ENCODE measurements around the gene SEMA4B.

Gene SEMA4B

DNA sequence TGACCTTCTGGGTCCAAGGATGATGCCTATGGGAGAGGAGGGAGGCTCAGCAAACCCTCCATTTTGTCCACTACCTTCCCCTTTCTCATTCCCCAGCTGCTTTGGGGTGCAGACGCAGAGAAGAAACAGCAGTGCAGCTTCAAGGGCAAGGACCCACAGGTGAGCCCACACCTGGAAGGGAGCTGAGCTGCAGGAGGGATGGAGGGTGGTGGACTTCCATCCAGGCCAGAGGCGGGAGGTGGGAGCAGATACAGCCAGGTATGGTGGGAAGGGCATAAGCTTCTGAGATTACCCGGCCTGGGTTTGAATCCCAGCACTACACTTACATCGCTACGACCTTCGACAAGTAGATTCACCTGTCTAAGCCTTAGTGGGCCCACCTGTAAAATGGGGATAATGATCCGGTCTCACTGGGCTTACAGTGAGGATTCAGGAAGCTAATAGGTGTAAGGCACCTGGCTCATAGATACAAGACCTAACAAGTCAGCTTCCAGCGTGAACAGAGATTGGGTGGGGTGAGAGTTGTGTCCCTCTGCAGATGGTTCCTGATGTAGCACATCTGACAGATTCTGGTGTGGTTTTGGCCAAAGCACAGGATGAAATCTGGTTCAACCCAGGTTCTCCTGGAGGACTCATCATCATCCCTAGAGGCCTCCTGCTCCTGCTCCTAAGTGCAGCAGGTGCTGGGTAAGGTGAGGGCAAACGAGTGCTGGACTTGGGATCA lies 16.7 kb downstream of the SEMA4B start:
- no peak overlapping the region for H3K27ac ChIP-seq
- TF ChIP-seq, protein P1, sequence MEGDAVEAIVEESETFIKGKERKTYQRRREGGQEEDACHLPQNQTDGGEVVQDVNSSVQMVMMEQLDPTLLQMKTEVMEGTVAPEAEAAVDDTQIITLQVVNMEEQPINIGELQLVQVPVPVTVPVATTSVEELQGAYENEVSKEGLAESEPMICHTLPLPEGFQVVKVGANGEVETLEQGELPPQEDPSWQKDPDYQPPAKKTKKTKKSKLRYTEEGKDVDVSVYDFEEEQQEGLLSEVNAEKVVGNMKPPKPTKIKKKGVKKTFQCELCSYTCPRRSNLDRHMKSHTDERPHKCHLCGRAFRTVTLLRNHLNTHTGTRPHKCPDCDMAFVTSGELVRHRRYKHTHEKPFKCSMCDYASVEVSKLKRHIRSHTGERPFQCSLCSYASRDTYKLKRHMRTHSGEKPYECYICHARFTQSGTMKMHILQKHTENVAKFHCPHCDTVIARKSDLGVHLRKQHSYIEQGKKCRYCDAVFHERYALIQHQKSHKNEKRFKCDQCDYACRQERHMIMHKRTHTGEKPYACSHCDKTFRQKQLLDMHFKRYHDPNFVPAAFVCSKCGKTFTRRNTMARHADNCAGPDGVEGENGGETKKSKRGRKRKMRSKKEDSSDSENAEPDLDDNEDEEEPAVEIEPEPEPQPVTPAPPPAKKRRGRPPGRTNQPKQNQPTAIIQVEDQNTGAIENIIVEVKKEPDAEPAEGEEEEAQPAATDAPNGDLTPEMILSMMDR (conservative IDR thresholded peaks at IDR 0.05): no peak

DNA sequence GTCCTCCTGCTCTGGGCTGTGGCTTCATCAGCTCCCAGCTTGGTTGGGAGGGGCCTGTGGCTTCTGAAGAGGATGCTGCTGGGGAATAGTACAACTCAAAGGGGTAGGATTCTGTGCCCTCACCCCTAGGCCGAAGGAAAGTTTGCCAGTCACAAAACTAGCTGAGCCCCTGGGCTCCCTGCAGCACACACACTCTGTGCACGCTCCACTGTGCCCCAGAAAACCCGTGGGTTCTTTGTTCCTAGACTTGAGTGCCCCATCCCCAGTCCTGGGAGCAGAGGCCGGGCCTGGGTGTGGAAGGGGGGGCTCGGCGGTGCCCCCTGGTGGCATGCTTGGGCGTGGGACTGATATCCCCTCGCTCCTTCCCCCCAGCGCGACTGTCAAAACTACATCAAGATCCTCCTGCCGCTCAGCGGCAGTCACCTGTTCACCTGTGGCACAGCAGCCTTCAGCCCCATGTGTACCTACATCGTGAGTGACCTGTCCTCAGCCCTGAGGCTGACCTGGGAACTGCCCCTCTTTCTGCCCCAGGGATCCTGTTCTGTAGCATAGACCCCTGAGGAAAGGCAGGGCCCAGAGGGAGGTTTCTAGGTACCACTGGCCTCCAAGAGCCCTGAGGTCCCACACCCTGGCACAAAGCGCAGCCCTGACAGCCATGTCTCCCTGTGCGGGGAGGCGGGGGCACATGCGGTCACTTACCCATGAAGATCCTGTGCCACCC lies 18.5 kb downstream of the SEMA4B start:
- peak overlapping the region; percentile 67; the same call in 1 of the 2 replicates for H3K27ac ChIP-seq

DNA sequence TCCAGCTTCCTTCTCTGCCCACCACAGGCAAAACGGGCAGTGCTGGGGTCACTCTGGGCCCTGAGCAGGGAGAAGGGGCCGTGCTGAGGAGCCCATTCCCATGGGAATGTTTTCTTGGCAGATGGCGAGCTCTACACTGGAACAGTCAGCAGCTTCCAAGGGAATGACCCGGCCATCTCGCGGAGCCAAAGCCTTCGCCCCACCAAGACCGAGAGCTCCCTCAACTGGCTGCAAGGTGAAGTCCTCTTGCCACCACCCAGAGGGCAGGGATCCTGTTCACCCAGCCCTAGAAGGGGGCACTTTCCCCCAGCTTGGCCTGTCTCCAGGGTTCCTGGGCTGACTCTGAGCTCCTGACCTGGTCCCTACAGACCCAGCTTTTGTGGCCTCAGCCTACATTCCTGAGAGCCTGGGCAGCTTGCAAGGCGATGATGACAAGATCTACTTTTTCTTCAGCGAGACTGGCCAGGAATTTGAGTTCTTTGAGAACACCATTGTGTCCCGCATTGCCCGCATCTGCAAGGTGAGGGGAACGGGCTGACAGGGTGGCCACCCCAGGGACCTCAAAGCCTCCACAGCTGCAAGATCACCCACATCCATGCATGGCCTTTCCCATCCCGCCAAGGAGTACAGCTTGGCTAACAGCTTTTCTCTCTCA lies 20.2 kb downstream of the SEMA4B start:
- peak overlapping the region; percentile 67 for H3K27ac ChIP-seq
- TF ChIP-seq, protein P1 (conservative IDR thresholded peaks at IDR 0.05): peak; percentile 96

More for the DNA sequence above, 18.5 kb downstream of the SEMA4B start:
- TF ChIP-seq, protein P1 (conservative IDR thresholded peaks at IDR 0.05): peak; percentile 92

DNA sequence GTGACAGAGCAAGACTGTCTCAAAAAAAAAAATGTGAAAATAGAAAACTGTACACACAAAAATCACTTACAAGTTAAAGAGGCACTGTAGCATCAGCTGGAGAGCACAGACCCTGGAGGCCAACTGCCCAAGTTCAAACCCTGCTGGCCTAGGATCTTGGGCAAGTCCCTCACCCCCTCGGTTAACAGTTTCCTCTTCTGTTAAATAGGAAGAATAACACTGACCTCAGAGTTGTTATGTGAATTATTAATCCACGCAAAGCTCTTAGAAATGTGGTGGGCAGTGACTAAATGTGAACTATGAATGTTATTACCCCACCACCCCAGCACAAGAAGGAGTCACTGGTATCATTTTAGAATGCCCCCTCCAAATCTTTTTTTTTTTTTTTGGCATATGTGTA lies 21.4 kb downstream of the SEMA4B start:
- TF ChIP-seq, protein P1 (conservative IDR thresholded peaks at IDR 0.05): no peak

DNA sequence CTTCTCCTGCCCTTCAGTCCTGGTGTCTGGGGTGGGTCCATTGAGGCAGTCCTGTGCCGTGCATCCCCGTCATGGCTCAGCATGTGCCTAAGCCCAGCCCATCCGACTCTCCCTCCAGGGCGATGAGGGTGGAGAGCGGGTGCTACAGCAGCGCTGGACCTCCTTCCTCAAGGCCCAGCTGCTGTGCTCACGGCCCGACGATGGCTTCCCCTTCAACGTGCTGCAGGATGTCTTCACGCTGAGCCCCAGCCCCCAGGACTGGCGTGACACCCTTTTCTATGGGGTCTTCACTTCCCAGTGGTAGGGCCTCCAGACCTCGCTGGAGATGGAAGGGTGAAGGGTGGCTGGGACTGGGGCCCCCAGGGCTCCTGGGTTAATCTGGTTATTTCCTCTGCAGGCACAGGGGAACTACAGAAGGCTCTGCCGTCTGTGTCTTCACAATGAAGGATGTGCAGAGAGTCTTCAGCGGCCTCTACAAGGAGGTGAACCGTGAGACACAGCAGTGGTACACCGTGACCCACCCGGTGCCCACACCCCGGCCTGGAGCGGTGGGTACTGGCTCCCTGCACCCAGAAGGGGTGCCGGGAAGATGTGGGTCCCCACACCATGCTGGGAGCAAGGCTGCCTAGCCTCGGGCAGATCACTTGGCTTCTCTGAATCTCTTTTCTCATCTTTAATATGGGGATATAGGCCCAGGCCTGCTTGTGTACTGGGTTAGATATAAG lies 22.5 kb downstream of the SEMA4B start:
- TF ChIP-seq, protein P1 (conservative IDR thresholded peaks at IDR 0.05): no peak
- H3K27ac ChIP-seq: peak overlapping the region; percentile 84

More for the DNA sequence above, 21.4 kb downstream of the SEMA4B start:
- peak overlapping the region; percentile 84; the same call in 1 of the 2 replicates for H3K27ac ChIP-seq

DNA sequence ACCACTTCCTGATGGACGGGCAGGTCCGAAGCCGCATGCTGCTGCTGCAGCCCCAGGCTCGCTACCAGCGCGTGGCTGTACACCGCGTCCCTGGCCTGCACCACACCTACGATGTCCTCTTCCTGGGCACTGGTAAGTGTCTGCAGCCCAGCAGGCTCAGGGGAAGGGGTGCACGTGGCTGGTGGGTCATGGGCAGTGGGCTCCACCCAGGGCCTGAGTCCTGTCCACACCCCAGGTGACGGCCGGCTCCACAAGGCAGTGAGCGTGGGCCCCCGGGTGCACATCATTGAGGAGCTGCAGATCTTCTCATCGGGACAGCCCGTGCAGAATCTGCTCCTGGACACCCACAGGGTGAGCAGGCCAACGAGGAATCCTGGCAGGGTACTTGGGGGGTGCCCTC lies 23.9 kb downstream of the SEMA4B start:
- TF ChIP-seq, protein P1 (conservative IDR thresholded peaks at IDR 0.05): no peak
- peak overlapping the region; percentile 84 for H3K27ac ChIP-seq

Data from VCaP (cell line).